Left lung (tissue), 10 donors: ENCODE results near the gene CNTN5. TPM values are rescaled to one million over a fixed set of nuclear protein-coding genes. Genes with fewer than 3 reads are reported as not detected.

Experiments
- ATAC-seq: fragments of 200-7000 bp; cut with Tn5 transposase; one replicate; pipeline ENCODE4 v1.9.1; 2020; ENCODE audit warnings: moderate library complexity
- DNase-seq, 4 donors: peaks; one replicate each; pipeline ENCODE4 v3.0.0-alpha.2; 2013 to 2020
- H3K27ac ChIP-seq, 2 donors: fragments of 200-600 bp; sonication (generic) in 1 of 2; one replicate each; pipeline versions ENCODE4 v1.5.0 to v1.8.0; 2020 to 2021
- H3K27me3 ChIP-seq, 2 donors: fragments of 200-600 bp; sonication (generic) in 1 of 2; one replicate each; pipeline versions ENCODE4 v1.5.0 to v1.8.0; 2020 to 2021
- H3K36me3 ChIP-seq, 2 donors: fragments of 200-600 bp; sonication (generic) in 1 of 2; one replicate each; pipeline versions ENCODE4 v1.5.0 to v1.8.0; 2020 to 2021
- H3K4me1 ChIP-seq, 2 donors: fragments of 200-600 bp; one replicate each; pipeline ENCODE4 v1.8.0; 2021
- H3K4me3 ChIP-seq, 2 donors: fragments of 200-600 bp; sonication (generic) in 1 of 2; one replicate each; pipeline versions ENCODE4 v1.5.0 to v1.8.0; 2020 to 2021; ENCODE audit warnings: mild to moderate bottlenecking in 1 of 2
- H3K9me3 ChIP-seq, 2 donors: fragments of 200-600 bp; sonication (generic) in 1 of 2; one replicate each; pipeline versions ENCODE4 v1.5.0 to v1.8.0; 2020 to 2021
- CTCF ChIP-seq, 2 donors: fragments of 200-600 bp; sonication (generic) in 1 of 2; IDR thresholded peaks; one replicate each; pipeline versions ENCODE4 v1.5.0 to v1.8.0; 2021; ENCODE audit warnings: antibody characterized with exemption in 2 of 2
- intact Hi-C, 2 donors: fragments of 100-400 bp; cut with DNase I; formaldehyde crosslinking; loops; one replicate each; pipeline versions ENCODE4 v1.11.2 to v1.14.2; 2022
- polyA plus RNA-seq, 6 donors: library from polyadenylated mRNA; unstranded; fragments of 120-200 nt; gene quantifications; one replicate each; pipeline ENCODE4 v1.2.1, GENCODE V29; 2013; ENCODE audit not compliant: insufficient read length in 6 of 6
- total RNA-seq, 2 donors: library from RNA; stranded (reverse); fragmentation: NEBNext Ultra II Directional; extraction: Animal tissue kit (Norgen Biotek cat#: 25700); gene quantifications; one replicate each; pipeline ENCODE4 v1.2.1, GENCODE V29; 2021
- donor health status: DM: no; HTN: yes; CAD: no.
- donor health status: DM: no; HTN: no; CAD: no.

CNTN5 gene
- total and polyA plus RNA-seq, 8 donors: 0.08 to 0.34 (median 0.24) TPM; not detected in 1

- intact Hi-C loops: no loop called here
- DNase-seq (no peak), ATAC-seq (no peak)
- no peaks in the 10 kb centered on the region for H3K4me1 ChIP-seq
- no peak overlapping the region for H3K4me3 ChIP-seq
- TF ChIP-seq CTCF (IDR thresholded peaks at IDR 0.05): no peak
- H3K27ac ChIP-seq: no peak overlapping the region
- no peaks in the 10 kb centered on the region for H3K36me3 ChIP-seq
- H3K27me3 ChIP-seq: no peaks in the 10 kb centered on the region
- peaks cover 0 to 4% of the 10 kb centered on the region in 2 donors for H3K9me3 ChIP-seq
Observed at GRCh38 chr11:99037057-99037456, 16.3 kb downstream of the CNTN5 start.

DNA sequence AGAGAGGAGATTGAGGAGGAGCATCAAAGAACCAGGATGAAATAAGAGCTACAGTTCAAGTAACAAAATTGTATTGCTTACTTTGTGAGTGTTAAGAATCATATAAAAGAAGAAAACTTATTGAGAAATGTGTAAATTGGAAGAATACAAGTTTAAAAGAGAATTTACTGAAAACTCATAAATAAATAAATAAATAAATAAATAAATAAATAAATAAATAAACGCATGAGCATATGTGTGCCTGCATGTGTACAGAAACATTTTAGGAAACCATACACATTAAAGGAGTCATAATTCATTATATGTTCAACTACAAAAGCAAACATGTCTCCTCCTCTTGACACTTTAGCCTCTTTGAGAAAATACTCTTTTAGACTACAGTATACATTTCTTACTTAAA, 42.6 kb downstream of the CNTN5 start:
- H3K27ac ChIP-seq: no peak overlapping the region
- intact Hi-C loops: no loop called here
- H3K4me1 ChIP-seq: no peaks in the 10 kb centered on the region
- TF ChIP-seq CTCF (IDR thresholded peaks at IDR 0.05): no peak
- no peak overlapping the region for H3K4me3 ChIP-seq
- DNase-seq (no peak), ATAC-seq (no peak)
- no peaks in the 10 kb centered on the region for H3K36me3 ChIP-seq
- no peaks in the 10 kb centered on the region for H3K9me3 ChIP-seq
- H3K27me3 ChIP-seq: no peaks in the 10 kb centered on the region

DNA sequence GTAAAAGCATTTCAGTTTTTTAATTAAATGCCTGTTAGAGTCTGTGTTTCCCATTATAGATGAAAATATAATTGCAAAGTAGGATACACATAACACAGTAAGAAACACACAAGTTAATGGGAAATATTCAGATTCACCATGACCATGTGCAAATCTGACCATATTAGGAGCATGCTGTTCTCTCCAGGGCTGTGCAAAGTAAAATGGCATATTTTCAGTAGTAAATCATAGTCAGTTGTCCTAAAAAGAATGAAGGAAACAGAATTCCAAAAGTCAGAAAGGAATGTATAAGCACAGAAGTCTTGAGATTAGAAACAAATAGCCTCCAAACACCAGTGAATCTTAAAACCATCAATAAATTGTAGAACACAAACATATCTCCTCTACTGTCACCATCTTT, 44.4 kb downstream of the CNTN5 start:
- Histone ChIP-seq H3K4me3 (no peak overlapping the region), H3K27me3 (no peaks in the 10 kb centered on the region), H3K9me3 (no peaks in the 10 kb centered on the region), H3K4me1 (no peaks in the 10 kb centered on the region), H3K27ac (no peak overlapping the region), H3K36me3 (no peaks in the 10 kb centered on the region)
- TF ChIP-seq CTCF (IDR thresholded peaks at IDR 0.05): no peak
- intact Hi-C loops: no loop called here
- ATAC-seq (no peak), DNase-seq (no peak)

DNA sequence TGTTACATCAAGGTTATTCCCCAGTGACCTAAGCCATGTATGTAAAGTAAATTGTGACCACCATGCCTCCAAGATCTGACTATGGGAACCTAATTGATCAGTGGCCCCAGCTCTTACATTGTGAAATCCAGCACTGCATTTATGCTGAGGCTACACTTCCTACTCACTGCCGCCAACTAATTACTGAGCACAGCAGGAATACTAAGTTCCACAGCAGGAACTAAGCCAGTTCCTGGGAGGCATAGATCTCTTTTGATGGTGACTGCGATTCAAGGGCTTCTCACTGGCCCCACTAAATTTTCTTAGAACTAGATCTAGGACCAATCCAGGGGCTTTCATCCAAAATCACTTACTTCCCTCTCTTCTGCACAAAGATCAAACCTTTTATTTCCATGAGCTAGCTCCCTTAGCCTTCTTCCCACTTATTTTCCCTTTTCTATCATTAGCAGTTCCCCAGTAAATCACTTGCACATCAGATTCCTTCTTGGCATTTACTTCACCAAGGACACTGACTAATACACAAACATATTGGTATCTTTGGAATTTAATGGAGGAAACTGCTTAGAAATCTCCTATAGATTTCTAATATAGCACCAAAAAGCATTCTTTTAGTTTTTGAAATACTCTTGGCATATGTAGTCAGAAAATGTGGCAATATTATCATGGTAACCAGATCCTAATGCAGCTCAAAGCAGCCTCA, 46.0 kb downstream of the CNTN5 start:
- DNase-seq (no peak), ATAC-seq (no peak)
- Histone ChIP-seq H3K36me3 (no peaks in the 10 kb centered on the region), H3K27ac (no peak overlapping the region), H3K27me3 (no peaks in the 10 kb centered on the region), H3K4me3 (no peak overlapping the region), H3K4me1 (no peaks in the 10 kb centered on the region), H3K9me3 (no peaks in the 10 kb centered on the region)
- TF ChIP-seq CTCF (IDR thresholded peaks at IDR 0.05): no peak
- intact Hi-C loops: no loop called here

DNA sequence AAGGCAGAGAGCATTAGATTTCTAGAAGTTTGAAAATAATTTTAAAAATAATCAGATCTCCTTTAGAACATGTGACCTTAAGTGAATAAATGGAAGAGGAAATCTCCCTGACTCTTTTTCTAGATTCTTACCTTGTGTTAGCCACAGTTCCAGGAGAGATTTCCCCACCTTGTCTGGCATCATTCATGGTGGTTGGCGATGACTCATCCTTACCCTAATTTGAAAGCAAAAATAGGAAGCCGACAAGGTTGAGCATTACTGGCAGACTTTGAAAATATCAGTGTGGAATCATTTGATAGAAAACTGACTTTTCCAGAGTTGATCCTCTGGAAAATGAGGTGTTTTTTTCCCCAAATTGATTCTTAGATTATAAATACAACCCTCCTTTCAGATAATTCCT, 48.1 kb downstream of the CNTN5 start:
- DNase-seq (no peak), ATAC-seq (no peak)
- H3K4me3 ChIP-seq: no peak overlapping the region
- intact Hi-C loops: no loop called here
- H3K27me3 ChIP-seq: no peaks in the 10 kb centered on the region
- H3K27ac ChIP-seq: no peak overlapping the region
- H3K9me3 ChIP-seq: no peaks in the 10 kb centered on the region
- TF ChIP-seq CTCF (IDR thresholded peaks at IDR 0.05): no peak
- H3K36me3 ChIP-seq: no peaks in the 10 kb centered on the region
- no peaks in the 10 kb centered on the region for H3K4me1 ChIP-seq
